ENCODE results near the gene PCSK2. TPM values are rescaled to one million over a fixed set of nuclear protein-coding genes. Genes with fewer than 3 reads are reported as not detected.

PCSK2 gene
- total RNA-seq, 2 experiments from 2014 or later = not detected

- no peak for DNase-seq
- Mint-ChIP-seq H3K36me3 (ENCODE audit: low read depth) (no peaks in the 10 kb centered on the region), H3K27me3 (no peaks in the 10 kb centered on the region), H3K4me1 (no peaks in the 10 kb centered on the region), H3K27ac (no peak overlapping the region), H3K4me3 (no peak overlapping the region), H3K9me3 (no peaks in the 10 kb centered on the region)
- ChIA-PET POLR2A (no interaction called here), CTCF (interaction anchor here (1.1 kb wide), 1 partner anchor 8 kb away, joined by 3 read pairs; no protein-coding TSS in a partner anchor)
These were observed 61.2 kb downstream of the PCSK2 start for GRCh38 chr20:17287998-17288397.

- H3K27ac Mint-ChIP-seq = no peak overlapping the region
- POLR2A ChIA-PET = no interaction called here
These were observed 68.4 kb downstream of the PCSK2 start for GRCh38 chr20:17295151-17295726.

GRCh38 chr20:17295991-17296390 lies 69.2 kb downstream of the PCSK2 start:
- POLR2A ChIA-PET = no interaction called here
- H3K4me3 Mint-ChIP-seq = no peak overlapping the region

More at GRCh38 chr20:17295151-17295726, 68.4 kb downstream of the PCSK2 start:
- Mint-ChIP-seq H3K27me3 (peaks cover 2% of the 10 kb centered on the region), H3K4me1 (no peaks in the 10 kb centered on the region), H3K9me3 (no peaks in the 10 kb centered on the region), H3K4me3 (no peak overlapping the region), H3K36me3 (ENCODE audit: low read depth) (no peaks in the 10 kb centered on the region)
- CTCF ChIA-PET = no interaction called here
- no peak for DNase-seq

GRCh38 chr20:17298171-17298570 lies 71.3 kb downstream of the PCSK2 start:
- no peak for DNase-seq
- peaks cover 2% of the 10 kb centered on the region for H3K27me3 Mint-ChIP-seq
- H3K4me1 Mint-ChIP-seq = no peaks in the 10 kb centered on the region
- CTCF ChIA-PET = no interaction called here
- no peaks in the 10 kb centered on the region for H3K36me3 Mint-ChIP-seq (ENCODE audit: low read depth)
- no peak overlapping the region for H3K4me3 Mint-ChIP-seq
- POLR2A ChIA-PET = no interaction called here
- no peak overlapping the region for H3K27ac Mint-ChIP-seq
- no peaks in the 10 kb centered on the region for H3K9me3 Mint-ChIP-seq

More at GRCh38 chr20:17295991-17296390, 69.2 kb downstream of the PCSK2 start:
- H3K27ac Mint-ChIP-seq = no peak overlapping the region
- DNase-seq = no peak
- no peaks in the 10 kb centered on the region for H3K9me3 Mint-ChIP-seq
- H3K4me1 Mint-ChIP-seq = no peaks in the 10 kb centered on the region
- CTCF ChIA-PET = interaction anchor here (1.1 kb wide), 1 partner anchor 8 kb away, joined by 3 read pairs; no protein-coding TSS in a partner anchor
- H3K27me3 Mint-ChIP-seq = peaks cover 2% of the 10 kb centered on the region
- H3K36me3 Mint-ChIP-seq (ENCODE audit: low read depth) = no peaks in the 10 kb centered on the region

- CTCF ChIA-PET = no interaction called here
These were observed 71.9 kb downstream of the PCSK2 start for GRCh38 chr20:17298751-17299150.

GRCh38 chr20:17300113-17300512 lies 73.3 kb downstream of the PCSK2 start:
- CTCF ChIA-PET = no interaction called here
- DNase-seq = no peak
- POLR2A ChIA-PET = no interaction called here
- H3K9me3 Mint-ChIP-seq = no peaks in the 10 kb centered on the region
- no peak overlapping the region for H3K27ac Mint-ChIP-seq
- H3K4me1 Mint-ChIP-seq = no peaks in the 10 kb centered on the region
- no peaks in the 10 kb centered on the region for H3K36me3 Mint-ChIP-seq (ENCODE audit: low read depth)
- H3K4me3 Mint-ChIP-seq = no peak overlapping the region
- peaks cover 3% of the 10 kb centered on the region for H3K27me3 Mint-ChIP-seq

More at GRCh38 chr20:17298751-17299150, 71.9 kb downstream of the PCSK2 start:
- Mint-ChIP-seq H3K27me3 (peaks cover 2% of the 10 kb centered on the region), H3K27ac (no peak overlapping the region), H3K4me3 (no peak overlapping the region), H3K36me3 (ENCODE audit: low read depth) (no peaks in the 10 kb centered on the region), H3K9me3 (no peaks in the 10 kb centered on the region), H3K4me1 (no peaks in the 10 kb centered on the region)
- no peak for DNase-seq
- POLR2A ChIA-PET = no interaction called here

GRCh38 chr20:17304774-17305173 lies 77.9 kb downstream of the PCSK2 start:
- DNase-seq = no peak
- H3K27ac Mint-ChIP-seq = no peak overlapping the region
- POLR2A ChIA-PET = no interaction called here
- CTCF ChIA-PET = no interaction called here
- H3K4me1 Mint-ChIP-seq = no peaks in the 10 kb centered on the region
- H3K4me3 Mint-ChIP-seq = no peak overlapping the region
- H3K9me3 Mint-ChIP-seq = no peaks in the 10 kb centered on the region
- peaks cover 2% of the 10 kb centered on the region for H3K27me3 Mint-ChIP-seq
- H3K36me3 Mint-ChIP-seq (ENCODE audit: low read depth) = no peaks in the 10 kb centered on the region

GRCh38 chr20:17306427-17306826 lies 79.6 kb downstream of the PCSK2 start:
- peaks cover 1% of the 10 kb centered on the region for H3K27me3 Mint-ChIP-seq
- H3K4me3 Mint-ChIP-seq = no peak overlapping the region
- H3K9me3 Mint-ChIP-seq = no peaks in the 10 kb centered on the region
- ChIA-PET CTCF (no interaction called here), POLR2A (no interaction called here)
- no peak for DNase-seq
- no peak overlapping the region for H3K27ac Mint-ChIP-seq
- H3K4me1 Mint-ChIP-seq = no peaks in the 10 kb centered on the region
- no peaks in the 10 kb centered on the region for H3K36me3 Mint-ChIP-seq (ENCODE audit: low read depth)

- Mint-ChIP-seq H3K9me3 (no peaks in the 10 kb centered on the region), H3K36me3 (ENCODE audit: low read depth) (no peaks in the 10 kb centered on the region)
These were observed 87.4 kb downstream of the PCSK2 start for GRCh38 chr20:17314264-17314663.

GRCh38 chr20:17315407-17316231 lies 88.8 kb downstream of the PCSK2 start:
- ChIA-PET CTCF (no interaction called here), POLR2A (no interaction called here)
- no peak for DNase-seq
- H3K27me3 Mint-ChIP-seq = peaks cover 32% of the 10 kb centered on the region
- H3K4me3 Mint-ChIP-seq = no peak overlapping the region
- no peaks in the 10 kb centered on the region for H3K9me3 Mint-ChIP-seq
- H3K4me1 Mint-ChIP-seq = no peaks in the 10 kb centered on the region
- H3K27ac Mint-ChIP-seq = no peak overlapping the region
- H3K36me3 Mint-ChIP-seq (ENCODE audit: low read depth) = no peaks in the 10 kb centered on the region

More at GRCh38 chr20:17314264-17314663, 87.4 kb downstream of the PCSK2 start:
- DNase-seq = no peak
- H3K27ac Mint-ChIP-seq = no peak overlapping the region
- no peak overlapping the region for H3K4me3 Mint-ChIP-seq
- CTCF ChIA-PET = no interaction called here
- peaks cover 32% of the 10 kb centered on the region for H3K27me3 Mint-ChIP-seq
- no peaks in the 10 kb centered on the region for H3K4me1 Mint-ChIP-seq
- POLR2A ChIA-PET = no interaction called here

GRCh38 chr20:17316316-17317038 lies 89.6 kb downstream of the PCSK2 start:
- no peak overlapping the region for H3K27ac Mint-ChIP-seq
- no peak for DNase-seq
- ChIA-PET POLR2A (no interaction called here), CTCF (no interaction called here)
- peaks cover 32% of the 10 kb centered on the region for H3K27me3 Mint-ChIP-seq
- H3K9me3 Mint-ChIP-seq = no peaks in the 10 kb centered on the region
- H3K4me3 Mint-ChIP-seq = no peak overlapping the region
- no peaks in the 10 kb centered on the region for H3K4me1 Mint-ChIP-seq
- no peaks in the 10 kb centered on the region for H3K36me3 Mint-ChIP-seq (ENCODE audit: low read depth)

- H3K36me3 Mint-ChIP-seq (ENCODE audit: low read depth) = no peaks in the 10 kb centered on the region
- DNase-seq = no peak
- no peak overlapping the region for H3K4me3 Mint-ChIP-seq
- CTCF ChIA-PET = no interaction called here
- no peak overlapping the region for H3K27ac Mint-ChIP-seq
- no peaks in the 10 kb centered on the region for H3K4me1 Mint-ChIP-seq
- H3K27me3 Mint-ChIP-seq = peaks cover 32% of the 10 kb centered on the region
- no peaks in the 10 kb centered on the region for H3K9me3 Mint-ChIP-seq
- POLR2A ChIA-PET = no interaction called here
These were observed 90.5 kb downstream of the PCSK2 start for GRCh38 chr20:17317341-17317740.

GRCh38 chr20:17320456-17320855 lies 93.6 kb downstream of the PCSK2 start:
- H3K9me3 Mint-ChIP-seq = no peaks in the 10 kb centered on the region
- H3K4me3 Mint-ChIP-seq = no peak overlapping the region
- H3K27ac Mint-ChIP-seq = no peak overlapping the region
- H3K4me1 Mint-ChIP-seq = no peaks in the 10 kb centered on the region
- ChIA-PET CTCF (no interaction called here), POLR2A (no interaction called here)
- H3K36me3 Mint-ChIP-seq (ENCODE audit: low read depth) = no peaks in the 10 kb centered on the region
- DNase-seq = no peak
- H3K27me3 Mint-ChIP-seq = peaks cover 19% of the 10 kb centered on the region

All from activated CD4-positive, alpha-beta memory T cell treated with anti-CD3 and anti-CD28 coated beads, Interleukin-2, amount 10 ng/mL, durations not matched to agents 7 days and 5 days (primary cell).